Fibroblast of lung (primary cell): ENCODE data around the gene RETNLB.

Experiments
- EZH2 ChIP-seq: IDR thresholded peaks from 2 replicates; pipeline ENCODE4 v1.5.1; 2012; ENCODE audit warnings: low read length, control low read depth, mild to moderate bottlenecking; ENCODE audit errors: missing control alignments
- TF ChIP-seq, protein P1 (sequence below), 2 donors: IDR thresholded peaks in 1 of 2; conservative IDR thresholded peaks in 1 of 2; 1 replicate in 1 of 2; 2 replicates in 1 of 2; pipeline ENCODE4 v1.5.1; 2011 to 2012; ENCODE audit warnings: low read length in 2 of 2, control low read depth in 1 of 2, inconsistent platforms in 1 of 2, low read depth in 1 of 2, mild to moderate bottlenecking in 1 of 2

DNA sequence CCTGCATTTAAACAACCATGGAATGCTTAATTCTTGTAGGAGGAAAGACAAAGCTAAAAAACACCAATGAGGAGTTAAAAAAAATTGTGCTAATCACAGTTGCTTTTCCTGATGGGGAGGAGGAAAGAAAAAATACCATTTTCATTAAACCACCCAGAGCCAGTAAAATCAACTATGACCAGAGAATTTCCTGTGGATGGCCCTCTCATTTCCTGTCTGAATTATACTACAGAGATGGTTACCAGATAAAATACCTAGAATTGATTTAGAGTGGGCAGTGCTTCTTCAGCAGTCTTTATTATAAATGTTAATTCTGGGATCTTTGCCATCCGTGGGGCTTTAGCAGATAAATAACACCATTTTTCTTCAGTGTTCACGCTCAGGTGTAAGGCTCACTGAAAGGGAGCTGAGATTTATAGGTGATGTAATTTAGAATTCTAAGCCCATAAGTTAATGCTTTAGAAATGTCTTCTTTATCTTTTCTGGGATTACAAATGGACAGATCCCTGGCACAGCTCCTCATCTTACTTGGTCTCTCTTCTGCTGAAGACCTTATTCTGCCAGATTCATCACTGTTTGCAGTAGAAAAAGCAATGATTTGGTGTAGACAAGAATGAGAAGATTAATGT is 37.9 kb downstream of the RETNLB start:
- TF ChIP-seq EZH2: no peak
- TF ChIP-seq, protein P1, sequence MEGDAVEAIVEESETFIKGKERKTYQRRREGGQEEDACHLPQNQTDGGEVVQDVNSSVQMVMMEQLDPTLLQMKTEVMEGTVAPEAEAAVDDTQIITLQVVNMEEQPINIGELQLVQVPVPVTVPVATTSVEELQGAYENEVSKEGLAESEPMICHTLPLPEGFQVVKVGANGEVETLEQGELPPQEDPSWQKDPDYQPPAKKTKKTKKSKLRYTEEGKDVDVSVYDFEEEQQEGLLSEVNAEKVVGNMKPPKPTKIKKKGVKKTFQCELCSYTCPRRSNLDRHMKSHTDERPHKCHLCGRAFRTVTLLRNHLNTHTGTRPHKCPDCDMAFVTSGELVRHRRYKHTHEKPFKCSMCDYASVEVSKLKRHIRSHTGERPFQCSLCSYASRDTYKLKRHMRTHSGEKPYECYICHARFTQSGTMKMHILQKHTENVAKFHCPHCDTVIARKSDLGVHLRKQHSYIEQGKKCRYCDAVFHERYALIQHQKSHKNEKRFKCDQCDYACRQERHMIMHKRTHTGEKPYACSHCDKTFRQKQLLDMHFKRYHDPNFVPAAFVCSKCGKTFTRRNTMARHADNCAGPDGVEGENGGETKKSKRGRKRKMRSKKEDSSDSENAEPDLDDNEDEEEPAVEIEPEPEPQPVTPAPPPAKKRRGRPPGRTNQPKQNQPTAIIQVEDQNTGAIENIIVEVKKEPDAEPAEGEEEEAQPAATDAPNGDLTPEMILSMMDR (conservative IDR thresholded peaks at IDR 0.05 in 1 of 2, IDR thresholded peaks at IDR 0.05 in 1 of 2; ENCODE audit: low read depth in 1 of 2, low read length in 2 of 2): no peak
